ENCODE results near the gene PRR29. TPM values are rescaled to one million over a fixed set of nuclear protein-coding genes. Genes with fewer than 3 reads are reported as not detected.

PRR29 gene
- total RNA-seq, 5 donors from 2014 or later (not counting 1 experiment from before 2014, with no cell fraction given): 0.50 to 1.9 (median 1.1) TPM

- 90% methylated on average over 7 of the region's 13 CpGs for WGBS (ENCODE audit: insufficient coverage)
- H3K27me3 ChIP-seq (replicated peaks in 1 of 2; ENCODE audit: control insufficient read depth in 2 of 2, extremely low read depth in 1 of 2, insufficient read depth in 2 of 2, low read length in 1 of 2): peaks cover 0 to 4% of the 10 kb centered on the region in 2 experiments
- H3K36me3 ChIP-seq (ENCODE audit: control insufficient read depth in 2 of 2, extremely low read depth in 1 of 2, insufficient read depth in 1 of 2, low read length in 1 of 2): no peaks in the 10 kb centered on the region
- ChIA-PET POLR2A (interaction anchor here (0.6 kb wide), 3 partner anchors 19 to 159 kb away, joined by 4 to 7 read pairs (median 6); no protein-coding TSS in a partner anchor), CTCF (interaction anchor here in 1 of 2 donors (0.6 to 1.8 kb wide), 3 partner anchors 18 to 66 kb away, joined by 4 to 13 read pairs (median 6); no protein-coding TSS in a partner anchor)
- peaks cover 25 to 34% (median 26%) of the 10 kb centered on the region in 3 donors for H3K4me1 Mint-ChIP-seq
- DNase-seq: no peak
- peaks cover 0 to 30% of the 10 kb centered on the region in 2 experiments for H3K4me1 ChIP-seq (ENCODE audit: control insufficient read depth in 1 of 2, extremely low read depth in 1 of 2, insufficient read depth in 2 of 2, low read length in 2 of 2)
- H3K9me3 Mint-ChIP-seq: peaks cover 4 to 12% (median 4%) of the 10 kb centered on the region in 3 donors
- H3K27ac Mint-ChIP-seq: peak overlapping the region; percentile 71 to 86
- no peaks in the 10 kb centered on the region for H3K9me3 ChIP-seq
- no peak overlapping the region for H3K4me3 Mint-ChIP-seq
- H3K27ac ChIP-seq (ENCODE audit: low read length): peak overlapping the region; percentile 57
- no peak overlapping the region for H3K4me3 ChIP-seq (ENCODE audit: control insufficient read depth in 1 of 2, extremely low read depth in 1 of 2, low read length in 1 of 2)
- no peaks in the 10 kb centered on the region for H3K36me3 Mint-ChIP-seq
- ATAC-seq (replicated peaks in 1 of 4): peak; percentile 8 to 37 (median 12)
- H3K27me3 Mint-ChIP-seq: no peaks in the 10 kb centered on the region
Observed at GRCh38 chr17:63985387-63986140, 12.6 kb upstream of the PRR29 start.

DNA sequence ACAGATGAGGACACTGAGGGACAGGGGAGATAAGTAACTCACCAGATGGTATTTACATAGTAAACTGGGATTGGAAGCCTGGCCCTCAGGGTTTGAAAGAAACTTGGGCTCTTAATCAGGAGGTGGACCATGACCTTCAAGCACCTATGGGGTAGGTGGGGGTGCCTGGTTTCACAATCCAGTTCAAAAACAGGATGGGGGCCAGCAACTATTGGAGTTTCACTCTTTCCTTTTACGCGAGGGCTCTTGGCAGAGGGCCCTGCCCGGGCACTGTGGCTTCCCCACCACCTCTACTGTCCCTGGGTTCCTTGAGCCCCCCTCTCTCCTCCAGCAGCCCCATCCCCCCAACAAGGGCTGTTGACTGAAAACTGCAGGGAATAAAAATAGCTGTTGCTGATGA lies 11.3 kb upstream of the PRR29 start:
- WGBS (ENCODE audit: insufficient coverage): no CpG with 5 or more reads among the region's 3 CpGs
- ATAC-seq (replicated peaks in 1 of 4): no peak
- Histone ChIP-seq H3K4me3 (ENCODE audit: control insufficient read depth in 1 of 2, extremely low read depth in 1 of 2, low read length in 1 of 2) (no peak overlapping the region), H3K36me3 (ENCODE audit: control insufficient read depth in 2 of 2, extremely low read depth in 1 of 2, insufficient read depth in 1 of 2, low read length in 1 of 2) (no peaks in the 10 kb centered on the region), H3K27me3 (replicated peaks in 1 of 2; ENCODE audit: control insufficient read depth in 2 of 2, extremely low read depth in 1 of 2, insufficient read depth in 2 of 2, low read length in 1 of 2) (peaks cover 0 to 7% of the 10 kb centered on the region in 2 experiments), H3K4me1 (ENCODE audit: control insufficient read depth in 1 of 2, extremely low read depth in 1 of 2, insufficient read depth in 2 of 2, low read length in 2 of 2) (peaks cover 2 to 43% of the 10 kb centered on the region in 2 experiments), H3K27ac (ENCODE audit: low read length) (no peak overlapping the region), H3K9me3 (no peaks in the 10 kb centered on the region)
- peaks cover 31 to 45% (median 34%) of the 10 kb centered on the region in 3 donors for H3K4me1 Mint-ChIP-seq
- no peaks in the 10 kb centered on the region for H3K36me3 Mint-ChIP-seq
- DNase-seq: no peak
- CTCF ChIA-PET: interaction anchor here in 1 of 2 donors (0.8 to 1.8 kb wide), 2 partner anchors 64 to 67 kb away, joined by 3 to 13 read pairs; no protein-coding TSS in a partner anchor
- POLR2A ChIA-PET: interaction anchor here in 1 of 2 donors (0.6 to 0.7 kb wide), 2 partner anchors 68 to 418 kb away, joined by 4 to 6 read pairs; no protein-coding TSS in a partner anchor
- peak overlapping the region; percentile 4 to 16 for H3K27ac Mint-ChIP-seq
- H3K27me3 Mint-ChIP-seq: no peaks in the 10 kb centered on the region
- H3K9me3 Mint-ChIP-seq: peaks cover 4 to 10% (median 4%) of the 10 kb centered on the region in 3 donors
- no peak overlapping the region for H3K4me3 Mint-ChIP-seq

GRCh38 chr17:63987221-63988126 lies 10.7 kb upstream of the PRR29 start:
- ChIA-PET CTCF (interaction anchor here (0.6 to 1.8 kb wide), 5 partner anchors 9 to 313 kb away, joined by 3 to 13 read pairs (median 3); no protein-coding TSS in a partner anchor), POLR2A (interaction anchor here in 1 of 2 donors (0.5 to 0.6 kb wide), 3 partner anchors 39 to 104 kb away, joined by 3 to 6 read pairs (median 4); no protein-coding TSS in a partner anchor)
- DNase-seq (no peak), ATAC-seq (replicated peaks in 1 of 4) (no peak)
- Mint-ChIP-seq H3K27me3 (no peaks in the 10 kb centered on the region), H3K9me3 (peaks cover 4 to 5% (median 4%) of the 10 kb centered on the region in 3 donors), H3K4me1 (peaks cover 35 to 52% (median 37%) of the 10 kb centered on the region in 3 donors), H3K36me3 (no peaks in the 10 kb centered on the region), H3K27ac (peak overlapping the region in 1 of 2 donors; percentile 36), H3K4me3 (no peak overlapping the region)
- Histone ChIP-seq H3K4me3 (ENCODE audit: control insufficient read depth in 1 of 2, extremely low read depth in 1 of 2, low read length in 1 of 2) (no peak overlapping the region), H3K9me3 (no peaks in the 10 kb centered on the region), H3K4me1 (ENCODE audit: control insufficient read depth in 1 of 2, extremely low read depth in 1 of 2, insufficient read depth in 2 of 2, low read length in 2 of 2) (peaks cover 2 to 49% of the 10 kb centered on the region in 2 experiments), H3K36me3 (ENCODE audit: control insufficient read depth in 2 of 2, extremely low read depth in 1 of 2, insufficient read depth in 1 of 2, low read length in 1 of 2) (no peaks in the 10 kb centered on the region), H3K27ac (ENCODE audit: low read length) (no peak overlapping the region), H3K27me3 (replicated peaks in 1 of 2; ENCODE audit: control insufficient read depth in 2 of 2, extremely low read depth in 1 of 2, insufficient read depth in 2 of 2, low read length in 1 of 2) (peaks cover 0 to 7% of the 10 kb centered on the region in 2 experiments)
- 87% methylated on average over 17 of the region's 18 CpGs for WGBS (ENCODE audit: insufficient coverage)

- DNase-seq (no peak), ATAC-seq (replicated peaks in 1 of 4) (no peak)
- ChIA-PET POLR2A (interaction anchor here in 1 of 2 donors (0.5 to 0.6 kb wide), 2 partner anchors 39 to 105 kb away, joined by 3 to 4 read pairs; no protein-coding TSS in a partner anchor), CTCF (interaction anchor here (0.6 to 1.4 kb wide), 4 partner anchors 8 to 312 kb away, joined by 3 to 5 read pairs (median 3); no protein-coding TSS in a partner anchor)
- Histone ChIP-seq H3K4me3 (ENCODE audit: control insufficient read depth in 1 of 2, extremely low read depth in 1 of 2, low read length in 1 of 2) (no peak overlapping the region), H3K36me3 (ENCODE audit: control insufficient read depth in 2 of 2, extremely low read depth in 1 of 2, insufficient read depth in 1 of 2, low read length in 1 of 2) (no peaks in the 10 kb centered on the region), H3K27ac (ENCODE audit: low read length) (no peak overlapping the region), H3K9me3 (no peaks in the 10 kb centered on the region), H3K27me3 (replicated peaks in 1 of 2; ENCODE audit: control insufficient read depth in 2 of 2, extremely low read depth in 1 of 2, insufficient read depth in 2 of 2, low read length in 1 of 2) (peaks cover 0 to 7% of the 10 kb centered on the region in 2 experiments), H3K4me1 (ENCODE audit: control insufficient read depth in 1 of 2, extremely low read depth in 1 of 2, insufficient read depth in 2 of 2, low read length in 2 of 2) (peaks cover 2 to 55% of the 10 kb centered on the region in 2 experiments)
- H3K9me3 Mint-ChIP-seq: no peaks in the 10 kb centered on the region
- no peaks in the 10 kb centered on the region for H3K27me3 Mint-ChIP-seq
- peaks cover 38 to 56% (median 42%) of the 10 kb centered on the region in 3 donors for H3K4me1 Mint-ChIP-seq
- WGBS (ENCODE audit: insufficient coverage): 86% methylated on average over 1 of the region's 5 CpGs
- H3K4me3 Mint-ChIP-seq: no peak overlapping the region
- no peaks in the 10 kb centered on the region for H3K36me3 Mint-ChIP-seq
- H3K27ac Mint-ChIP-seq: no peak overlapping the region
Observed at GRCh38 chr17:63988127-63988478, 10.0 kb upstream of the PRR29 start.

- Mint-ChIP-seq H3K27ac (peak overlapping the region in 1 of 2 donors; percentile 57), H3K9me3 (no peaks in the 10 kb centered on the region), H3K4me1 (peaks cover 44 to 63% (median 48%) of the 10 kb centered on the region in 3 donors), H3K27me3 (no peaks in the 10 kb centered on the region), H3K36me3 (no peaks in the 10 kb centered on the region), H3K4me3 (no peak overlapping the region)
- ChIA-PET CTCF (interaction anchor here (0.6 to 2.0 kb wide), 3 partner anchors 8 to 69 kb away, joined by 3 to 10 read pairs (median 5); partner anchors contain the start of gene GH1 (in 1 of the 2)), POLR2A (interaction anchor here in 1 of 2 donors (0.6 kb wide), 1 partner anchor 596 kb away, joined by 12 read pairs; no protein-coding TSS in a partner anchor)
- Histone ChIP-seq H3K27ac (ENCODE audit: low read length) (no peak overlapping the region), H3K36me3 (ENCODE audit: control insufficient read depth in 2 of 2, extremely low read depth in 1 of 2, insufficient read depth in 1 of 2, low read length in 1 of 2) (no peaks in the 10 kb centered on the region), H3K9me3 (no peaks in the 10 kb centered on the region), H3K27me3 (replicated peaks in 1 of 2; ENCODE audit: control insufficient read depth in 2 of 2, extremely low read depth in 1 of 2, insufficient read depth in 2 of 2, low read length in 1 of 2) (peaks cover 0 to 7% of the 10 kb centered on the region in 2 experiments), H3K4me1 (ENCODE audit: control insufficient read depth in 1 of 2, extremely low read depth in 1 of 2, insufficient read depth in 2 of 2, low read length in 2 of 2) (peaks cover 2 to 64% of the 10 kb centered on the region in 2 experiments), H3K4me3 (ENCODE audit: control insufficient read depth in 1 of 2, extremely low read depth in 1 of 2, low read length in 1 of 2) (no peak overlapping the region)
- ATAC-seq (replicated peaks in 1 of 4) (no peak), DNase-seq (no peak)
- WGBS (ENCODE audit: insufficient coverage): 88% methylated on average over 30 of the region's 35 CpGs
Observed at GRCh38 chr17:63988741-63989621, 9.2 kb upstream of the PRR29 start.

Data from T-cell (primary cell).